ENCODE data around the gene DNASE1L3. TPM values are rescaled to one million over a fixed set of nuclear protein-coding genes. Genes with fewer than 3 reads are reported as not detected.

DNASE1L3 gene
- total RNA-seq, 2 donors from 2014 or later, result 1.4 to 2.3 TPM

DNA sequence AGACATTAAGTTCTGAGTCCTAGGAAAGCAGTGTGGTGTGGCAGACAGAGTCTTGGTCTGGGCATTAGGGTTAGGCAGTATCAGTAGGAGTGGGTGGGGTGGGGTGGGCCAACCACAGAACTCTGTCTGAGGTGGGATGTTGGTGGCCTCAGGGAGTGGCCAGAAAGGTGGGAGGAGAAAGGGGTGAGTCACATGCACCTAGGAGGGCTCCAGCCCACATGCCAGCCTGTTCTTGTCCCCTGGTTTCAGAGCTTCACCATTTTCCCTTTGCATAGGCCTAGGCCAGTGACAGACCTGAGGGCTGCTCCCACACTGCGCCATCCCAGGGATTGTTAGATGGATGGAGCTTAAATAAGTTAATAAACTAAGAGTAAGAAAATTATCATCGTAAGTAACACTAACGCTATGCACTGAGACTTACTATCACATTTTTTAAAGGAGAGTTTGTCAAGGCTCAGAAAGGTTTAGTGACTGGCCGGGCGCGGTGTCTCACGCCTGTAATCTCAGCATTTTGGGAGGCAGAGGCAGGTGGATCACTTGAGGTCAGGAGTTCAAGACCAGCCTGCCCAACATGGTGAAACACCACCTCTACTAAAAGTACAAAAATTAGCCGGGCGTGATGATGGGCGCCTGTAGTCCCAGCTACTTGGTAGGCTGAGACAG is 33.8 kb downstream of the DNASE1L3 start:
- WGBS, result 92% methylated on average over 10 of the region's 10 CpGs
- Histone ChIP-seq H3K9me3 (no peaks in the 10 kb centered on the region), H3K36me3 (no peaks in the 10 kb centered on the region), H3K27me3 (replicated peaks; ENCODE audit: insufficient read depth) (no peaks in the 10 kb centered on the region), H3K4me3 (no peak overlapping the region), H3K4me1 (replicated peaks) (peaks cover 6% of the 10 kb centered on the region), H3K27ac (no peak overlapping the region)
- intact Hi-C loops (cut with DNase I), result loop anchor here (5.0 to 10.0 kb wide), 2 partner anchors 120 to 312 kb away; no protein-coding TSS in a partner anchor
- no peak for DNase-seq (ENCODE audit: low spot score)
- TF ChIP-seq, protein P1, sequence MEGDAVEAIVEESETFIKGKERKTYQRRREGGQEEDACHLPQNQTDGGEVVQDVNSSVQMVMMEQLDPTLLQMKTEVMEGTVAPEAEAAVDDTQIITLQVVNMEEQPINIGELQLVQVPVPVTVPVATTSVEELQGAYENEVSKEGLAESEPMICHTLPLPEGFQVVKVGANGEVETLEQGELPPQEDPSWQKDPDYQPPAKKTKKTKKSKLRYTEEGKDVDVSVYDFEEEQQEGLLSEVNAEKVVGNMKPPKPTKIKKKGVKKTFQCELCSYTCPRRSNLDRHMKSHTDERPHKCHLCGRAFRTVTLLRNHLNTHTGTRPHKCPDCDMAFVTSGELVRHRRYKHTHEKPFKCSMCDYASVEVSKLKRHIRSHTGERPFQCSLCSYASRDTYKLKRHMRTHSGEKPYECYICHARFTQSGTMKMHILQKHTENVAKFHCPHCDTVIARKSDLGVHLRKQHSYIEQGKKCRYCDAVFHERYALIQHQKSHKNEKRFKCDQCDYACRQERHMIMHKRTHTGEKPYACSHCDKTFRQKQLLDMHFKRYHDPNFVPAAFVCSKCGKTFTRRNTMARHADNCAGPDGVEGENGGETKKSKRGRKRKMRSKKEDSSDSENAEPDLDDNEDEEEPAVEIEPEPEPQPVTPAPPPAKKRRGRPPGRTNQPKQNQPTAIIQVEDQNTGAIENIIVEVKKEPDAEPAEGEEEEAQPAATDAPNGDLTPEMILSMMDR (IDR thresholded peaks at IDR 0.05), result no peak
- TF ChIP-seq POLR2AphosphoS5 (IDR thresholded peaks at IDR 0.05), result no peak

DNA sequence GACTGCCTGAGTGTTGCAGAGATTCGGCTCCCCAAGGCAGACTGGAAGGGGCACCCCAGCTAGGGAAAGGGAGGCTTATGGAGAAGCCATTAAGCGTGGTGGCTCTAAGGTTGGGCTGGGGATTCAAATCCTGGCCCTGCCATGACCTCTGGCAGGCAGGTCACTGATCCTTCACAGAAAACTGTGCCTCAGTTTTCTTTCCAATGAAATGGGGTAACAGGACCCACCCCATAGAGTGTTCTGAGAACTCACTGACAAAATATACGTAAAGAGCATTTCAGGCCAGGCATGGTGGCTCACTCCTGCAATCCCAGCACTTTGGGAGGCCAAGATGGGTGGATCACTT is 34.6 kb downstream of the DNASE1L3 start:
- intact Hi-C loops (cut with DNase I), result loop anchor here (5.0 to 10.0 kb wide), 2 partner anchors 121 to 311 kb away; no protein-coding TSS in a partner anchor
- Histone ChIP-seq H3K9me3 (no peaks in the 10 kb centered on the region), H3K4me1 (replicated peaks) (peaks cover 6% of the 10 kb centered on the region), H3K4me3 (no peak overlapping the region), H3K27me3 (replicated peaks; ENCODE audit: insufficient read depth) (no peaks in the 10 kb centered on the region), H3K36me3 (no peaks in the 10 kb centered on the region), H3K27ac (peak overlapping the region; percentile 64 to 71)
- no peak for DNase-seq (ENCODE audit: low spot score)
- 86% methylated on average over 3 of the region's 3 CpGs for WGBS
- TF ChIP-seq POLR2AphosphoS5 (IDR thresholded peaks at IDR 0.05) (no peak), POLR2A (IDR thresholded peaks at IDR 0.05) (no peak)
- TF ChIP-seq, protein P1 (IDR thresholded peaks at IDR 0.05), result no peak

DNA sequence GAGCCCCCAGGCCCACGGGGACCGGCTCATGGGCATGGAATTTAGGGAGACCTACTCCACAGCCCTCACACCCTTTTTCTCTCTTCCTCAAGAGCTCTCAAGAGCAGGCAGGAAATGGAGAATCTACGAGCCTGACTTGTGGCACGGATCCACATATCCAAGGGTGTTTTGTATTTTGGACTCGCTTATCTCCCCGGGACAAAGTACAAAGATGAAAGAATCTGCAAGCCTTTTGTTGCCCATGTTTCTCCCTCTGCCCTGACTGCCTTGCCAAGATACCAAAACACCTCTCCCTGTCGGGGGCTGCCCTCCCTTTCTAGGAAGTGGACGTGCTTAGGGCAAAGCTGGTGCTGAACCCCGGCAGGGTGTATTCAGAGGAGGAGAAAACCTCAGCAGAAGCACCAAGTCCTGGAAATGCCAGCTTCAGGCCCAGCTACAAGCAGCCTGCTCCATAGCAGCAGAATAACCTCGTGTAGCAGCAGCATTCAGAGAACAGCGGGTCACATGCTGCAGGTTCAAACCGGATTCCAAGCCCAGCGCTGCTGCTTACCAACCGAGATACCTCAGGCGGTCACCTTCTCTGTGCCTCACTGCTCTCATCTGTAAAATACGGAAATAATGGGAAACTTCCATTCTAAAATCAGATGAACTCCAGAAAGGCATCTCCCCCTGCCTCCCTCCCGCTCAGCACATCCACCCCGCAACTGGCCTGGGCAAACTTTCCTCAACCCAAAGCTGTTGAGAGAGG is 35.2 kb downstream of the DNASE1L3 start:
- DNase-seq (ENCODE audit: low spot score), result peak; percentile 46
- peak overlapping the region; percentile 64 to 71 for H3K27ac ChIP-seq
- intact Hi-C loops (cut with DNase I), result loop anchor here (5.0 to 10.0 kb wide), 2 partner anchors 122 to 311 kb away; no protein-coding TSS in a partner anchor
- no peaks in the 10 kb centered on the region for H3K9me3 ChIP-seq
- H3K4me1 ChIP-seq (replicated peaks), result peaks cover 6% of the 10 kb centered on the region
- no peaks in the 10 kb centered on the region for H3K27me3 ChIP-seq (replicated peaks; ENCODE audit: insufficient read depth)
- H3K36me3 ChIP-seq, result peaks cover under 1 to 2% of the 10 kb centered on the region in 2 donors
- WGBS, result 20% methylated on average over 18 of the region's 18 CpGs
- H3K4me3 ChIP-seq, result no peak overlapping the region
- TF ChIP-seq POLR2AphosphoS5 (IDR thresholded peaks at IDR 0.05) (no peak), POLR2A (IDR thresholded peaks at IDR 0.05) (no peak)
- TF ChIP-seq, protein P1 (IDR thresholded peaks at IDR 0.05), result no peak

DNA sequence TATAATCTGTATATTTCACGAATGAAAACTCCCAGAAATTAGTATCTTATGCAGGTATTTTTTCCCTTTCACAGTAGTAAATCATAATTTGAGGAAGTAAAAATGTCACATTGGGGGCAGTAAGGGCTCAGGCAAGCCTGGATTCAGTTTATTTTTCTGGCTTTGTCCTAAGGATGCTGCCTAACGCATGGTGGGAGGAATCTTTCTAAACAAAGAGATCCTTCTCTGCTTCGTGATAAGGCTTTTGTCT is 35.7 kb downstream of the DNASE1L3 start:
- Histone ChIP-seq H3K27ac (peak overlapping the region; percentile 64 to 71), H3K27me3 (replicated peaks; ENCODE audit: insufficient read depth) (no peaks in the 10 kb centered on the region), H3K4me1 (replicated peaks) (peaks cover 6% of the 10 kb centered on the region), H3K9me3 (no peaks in the 10 kb centered on the region), H3K4me3 (no peak overlapping the region), H3K36me3 (peaks cover 2 to 7% of the 10 kb centered on the region in 2 donors)
- no peak for DNase-seq (ENCODE audit: low spot score)
- WGBS, result 16% methylated on average over 3 of the region's 3 CpGs
- TF ChIP-seq, protein P1 (IDR thresholded peaks at IDR 0.05), result no peak
- TF ChIP-seq POLR2A (IDR thresholded peaks at IDR 0.05), result no peak
- no peak for TF ChIP-seq POLR2AphosphoS5 (IDR thresholded peaks at IDR 0.05)
- intact Hi-C loops (cut with DNase I), result loop anchor here (5.0 to 10.0 kb wide), 2 partner anchors 122 to 310 kb away; no protein-coding TSS in a partner anchor

Data from prostate gland (tissue), 2 donors.